Pancreas (tissue), 10 donors: ENCODE data around the gene FXN. TPM values are rescaled to one million over a fixed set of nuclear protein-coding genes. Genes with fewer than 3 reads are reported as not detected.

ENCODE experiments used
- ATAC-seq, 4 donors: fragments of 200-7000 bp; cut with Tn5 transposase; one replicate each; pipeline versions ENCODE4 v1.8.0 to v1.9.1; 2020; ENCODE audit warnings: mild to moderate bottlenecking in 4 of 4, moderate library complexity in 4 of 4
- DNase-seq, 6 donors: peaks; one replicate each; pipeline ENCODE4 v3.0.0-alpha.2; 2020
- FAIRE-seq: peaks from 2 replicates; lab custom pipeline; 2012; peaks lifted over from hg19 to GRCh38; lab: Jason Lieb, UNC
- H3K27ac ChIP-seq, 4 donors: fragments of 200-600 bp; sonication (generic); 1 replicate in 3 of 4; 2 replicates in 1 of 4; pipeline versions ENCODE4 v1.5.0 to v1.8.0; 2020
- H3K27me3 ChIP-seq, 4 donors: fragments of 200-600 bp; one replicate each; pipeline ENCODE4 v1.8.0; 2021
- H3K36me3 ChIP-seq, 3 donors: fragments of 200-600 bp; sonication (generic) in 1 of 3; one replicate each; pipeline versions ENCODE4 v1.5.0 to v1.8.0; 2020 to 2021
- H3K4me1 ChIP-seq, 3 donors: fragments of 200-600 bp; one replicate each; pipeline ENCODE4 v1.8.0; 2021
- H3K4me3 ChIP-seq, 4 donors: fragments of 200-600 bp; sonication (generic) in 2 of 4; one replicate each; pipeline versions ENCODE4 v1.5.0 to v1.8.0; 2020 to 2021
- H3K9me3 ChIP-seq, 4 donors: fragments of 200-600 bp; one replicate each; pipeline ENCODE4 v1.8.0; 2021
- CTCF ChIP-seq, 4 donors: fragments of 200-600 bp; sonication (generic) in 3 of 4; IDR thresholded peaks; one replicate each; pipeline versions ENCODE4 v1.5.0 to v1.8.0; 2021; ENCODE audit warnings: antibody characterized with exemption in 4 of 4
- WGBS, 2 donors: extraction: QIAGEN DNeasy Blood & Tissue Kit; methylation state at CpG; one replicate each; pipeline ENCODE4 v1.1.7; 2013; 5-methylcytosine and 5-hydroxymethylcytosine counted together
- intact Hi-C, 3 donors: fragments of 100-400 bp; cut with DNase I; formaldehyde crosslinking; loops; one replicate each; pipeline versions ENCODE4 v1.11.1 to v1.14.2; 2022
- polyA plus RNA-seq, 2 donors: library from polyadenylated mRNA; stranded (reverse); fragments of 200-250 nt; gene quantifications; one replicate each; pipeline ENCODE4 v1.2.3, GENCODE V29; 2013
- total RNA-seq, 6 donors: library from RNA; stranded (reverse); fragmentation: NEBNext Ultra II Directional in 4 of 6; extraction: Animal tissue kit (Norgen Biotek cat#: 25700) in 4 of 6; gene quantifications; one replicate each; pipeline versions ENCODE4 v1.2.1 to v1.2.4, GENCODE V29; 2021 to 2023
- donor health status: healthy with polysubstance abuse.
- donor health status: DM: no; HTN: no; CAD: no; lungs with moderate emphysema.
- donor health status: DM: no; HTN: no; CAD: no.
- donor health status: control.
- donor health status: control.
- donor health status: Bipolar disorder and iron deficiency.
- donor health status: DM: yes; HTN: yes; CAD: no.
- donor health status: DM: no; HTN: no; CAD: no.
- donor health status: DM: no; HTN: no; CAD: no.
- donor health status: DM: yes; HTN: yes; CAD: no.

FXN gene
- total and polyA plus RNA-seq, 8 donors, result 6.2 to 12.0 (median 8.9) TPM

- DNase-seq, result no peak
- no peak for ATAC-seq
- no peak for TF ChIP-seq CTCF (IDR thresholded peaks at IDR 0.05)
Observed at GRCh38 chr9:69013382-69013727, 22.2 kb upstream of the FXN start.

GRCh38 chr9:69014013-69014412, 21.5 kb upstream of the FXN start, which contains the start of gene PRKACG:
TSS of gene PRKACG (minus strand) at chr9:69014113. CDS start at chr9:69014092, 21 bp downstream.
- FAIRE-seq (no peak), DNase-seq (no peak), ATAC-seq (no peak)
- H3K4me3 ChIP-seq, result no peak within 1 kb of the TSS
- no peak for TF ChIP-seq CTCF (IDR thresholded peaks at IDR 0.05)
- intact Hi-C loops, result no loop called here
- H3K9me3 ChIP-seq, result no peaks in the 10 kb centered on the region
- no peaks in the 10 kb centered on the region for H3K36me3 ChIP-seq
- no peak within 1 kb of the TSS for H3K27ac ChIP-seq
- no peaks in the 10 kb centered on the region for H3K4me1 ChIP-seq
- H3K27me3 ChIP-seq, result no peaks in the 10 kb centered on the region
- 95 to 100% methylated on average over 15 to 29 of the region's 29 CpGs for WGBS, 2 donors

More at GRCh38 chr9:69013382-69013727, 22.2 kb upstream of the FXN start:
- Histone ChIP-seq H3K27ac (no peak overlapping the region), H3K36me3 (no peaks in the 10 kb centered on the region), H3K4me1 (no peaks in the 10 kb centered on the region), H3K4me3 (no peak overlapping the region), H3K9me3 (no peaks in the 10 kb centered on the region), H3K27me3 (no peaks in the 10 kb centered on the region)
- 96 to 97% methylated on average over 26 of the region's 26 CpGs for WGBS, 2 donors
- intact Hi-C loops, result no loop called here
- FAIRE-seq, result no peak

- no peak for DNase-seq
- Histone ChIP-seq H3K4me1 (no peaks in the 10 kb centered on the region), H3K9me3 (no peaks in the 10 kb centered on the region), H3K27ac (no peak overlapping the region), H3K36me3 (no peaks in the 10 kb centered on the region), H3K27me3 (no peaks in the 10 kb centered on the region), H3K4me3 (no peak overlapping the region)
- no peak for ATAC-seq
- intact Hi-C loops, result no loop called here
- no peak for FAIRE-seq
- 63 to 76% methylated on average over 5 of the region's 5 CpGs for WGBS, 2 donors
- no peak for TF ChIP-seq CTCF (IDR thresholded peaks at IDR 0.05)
Observed at GRCh38 chr9:69016191-69017096, 19.1 kb upstream of the FXN start.

- Histone ChIP-seq H3K27ac (no peak overlapping the region), H3K9me3 (no peaks in the 10 kb centered on the region), H3K4me3 (no peak overlapping the region), H3K36me3 (no peaks in the 10 kb centered on the region), H3K4me1 (no peaks in the 10 kb centered on the region), H3K27me3 (no peaks in the 10 kb centered on the region)
- WGBS, 2 donors, result 71 to 74% methylated on average over 5 of the region's 5 CpGs
- ATAC-seq, result no peak
- FAIRE-seq, result no peak
- TF ChIP-seq CTCF (IDR thresholded peaks at IDR 0.05), result no peak
- DNase-seq, result no peak
- intact Hi-C loops, result no loop called here
Observed at GRCh38 chr9:69018737-69019136, 16.8 kb upstream of the FXN start.

- WGBS, 2 donors, result 44 to 54% methylated on average over 3 of the region's 3 CpGs
- no peak for TF ChIP-seq CTCF (IDR thresholded peaks at IDR 0.05)
- intact Hi-C loops, result no loop called here
- FAIRE-seq, result no peak
- Histone ChIP-seq H3K4me3 (no peak overlapping the region), H3K36me3 (no peaks in the 10 kb centered on the region), H3K27ac (no peak overlapping the region), H3K9me3 (no peaks in the 10 kb centered on the region), H3K27me3 (no peaks in the 10 kb centered on the region), H3K4me1 (no peaks in the 10 kb centered on the region)
- no peak for ATAC-seq
- no peak for DNase-seq
Observed at GRCh38 chr9:69019808-69020207, 15.7 kb upstream of the FXN start.
